ENCODE data around the gene UBE2O. TPM values are rescaled to one million over a fixed set of nuclear protein-coding genes. Genes with fewer than 3 reads are reported as not detected.
A peak's percentile ranks its signal among the peaks of the same experiment; 100 is the strongest.
"Not testable (repeated sequence)": the region's sequence is repeated elsewhere in the genome, so short reads cannot be mapped to it uniquely, and the experiment has no call there.

UBE2O gene
- total RNA-seq, 1 donor from 2014 or later = 25.8 TPM

DNA sequence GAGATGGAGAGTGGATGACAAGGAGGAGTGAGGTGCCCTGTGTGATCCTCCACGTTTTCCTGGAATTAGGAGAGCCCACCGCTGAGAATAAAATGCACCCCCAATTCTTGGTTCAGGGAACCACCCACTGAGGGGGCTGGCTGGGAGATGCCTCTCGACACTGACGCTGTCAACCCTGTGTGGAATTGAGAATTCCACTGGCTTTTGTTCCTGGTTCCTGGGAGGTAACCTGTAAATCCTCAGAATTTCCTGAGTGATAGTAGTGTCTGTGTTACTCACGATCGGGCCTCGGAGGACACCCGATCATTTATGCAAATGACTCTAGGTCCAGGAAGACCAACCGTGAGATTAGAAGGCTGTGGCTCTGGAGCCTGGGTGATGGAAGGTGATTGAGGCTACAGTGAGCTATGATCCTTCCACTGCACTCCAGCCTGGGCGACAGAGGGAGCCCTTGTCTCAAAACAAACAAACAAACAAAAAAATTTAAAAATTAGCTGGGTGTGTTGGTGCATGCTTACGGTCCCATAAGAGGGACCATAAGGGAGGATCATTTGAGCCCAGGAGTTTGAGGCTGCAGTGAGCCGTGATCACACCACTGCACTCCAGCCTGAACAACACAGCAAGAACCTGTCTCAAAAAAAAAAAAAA lies 87.6 kb downstream of the UBE2O start:
- H3K9me3 ChIP-seq (ENCODE audit: insufficient read depth, low read depth, low read length) = no peaks in the 10 kb centered on the region
- no peaks in the 10 kb centered on the region for H3K36me3 ChIP-seq (ENCODE audit: insufficient read depth, low read length)
- Mint-ChIP-seq H3K27ac (ENCODE audit: unreplicated experiment) (no peak overlapping the region), H3K4me1 (ENCODE audit: low read depth, unreplicated experiment) (peaks cover 2% of the 10 kb centered on the region), H3K4me3 (ENCODE audit: unreplicated experiment) (no peak overlapping the region), H3K36me3 (ENCODE audit: low read depth, unreplicated experiment) (peaks cover 7% of the 10 kb centered on the region), H3K9me3 (ENCODE audit: unreplicated experiment) (peaks cover 2% of the 10 kb centered on the region), H3K27me3 (ENCODE audit: low read depth, unreplicated experiment) (peaks cover 2% of the 10 kb centered on the region)
- H3K4me2 ChIP-seq (ENCODE audit: low read length) = no peak overlapping the region
- no peak overlapping the region for H2AFZ ChIP-seq (ENCODE audit: low read depth, low read length)
- H3K4me3 ChIP-seq (ENCODE audit: insufficient read depth, low read depth, low read length) = no peak overlapping the region
- H3K9ac ChIP-seq (ENCODE audit: low read length) = no peak overlapping the region
- no peak overlapping the region for H3K27ac ChIP-seq (ENCODE audit: low read depth, low read length)
- H3K4me1 ChIP-seq (ENCODE audit: insufficient read depth, low read length) = peaks cover 20% of the 10 kb centered on the region
- H3K27me3 ChIP-seq (ENCODE audit: insufficient read depth, low read length) = no peaks in the 10 kb centered on the region
- no peaks in the 10 kb centered on the region for H4K20me1 ChIP-seq (ENCODE audit: insufficient read depth, low read length)
- no peak for TF ChIP-seq EZH2 (IDR thresholded peaks at IDR 0.05; ENCODE audit: insufficient read depth, low read length)
- TF ChIP-seq, protein P1, sequence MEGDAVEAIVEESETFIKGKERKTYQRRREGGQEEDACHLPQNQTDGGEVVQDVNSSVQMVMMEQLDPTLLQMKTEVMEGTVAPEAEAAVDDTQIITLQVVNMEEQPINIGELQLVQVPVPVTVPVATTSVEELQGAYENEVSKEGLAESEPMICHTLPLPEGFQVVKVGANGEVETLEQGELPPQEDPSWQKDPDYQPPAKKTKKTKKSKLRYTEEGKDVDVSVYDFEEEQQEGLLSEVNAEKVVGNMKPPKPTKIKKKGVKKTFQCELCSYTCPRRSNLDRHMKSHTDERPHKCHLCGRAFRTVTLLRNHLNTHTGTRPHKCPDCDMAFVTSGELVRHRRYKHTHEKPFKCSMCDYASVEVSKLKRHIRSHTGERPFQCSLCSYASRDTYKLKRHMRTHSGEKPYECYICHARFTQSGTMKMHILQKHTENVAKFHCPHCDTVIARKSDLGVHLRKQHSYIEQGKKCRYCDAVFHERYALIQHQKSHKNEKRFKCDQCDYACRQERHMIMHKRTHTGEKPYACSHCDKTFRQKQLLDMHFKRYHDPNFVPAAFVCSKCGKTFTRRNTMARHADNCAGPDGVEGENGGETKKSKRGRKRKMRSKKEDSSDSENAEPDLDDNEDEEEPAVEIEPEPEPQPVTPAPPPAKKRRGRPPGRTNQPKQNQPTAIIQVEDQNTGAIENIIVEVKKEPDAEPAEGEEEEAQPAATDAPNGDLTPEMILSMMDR (IDR thresholded peaks at IDR 0.05; ENCODE audit: insufficient read depth, low read depth, low read length) = no peak
- H3K79me2 ChIP-seq (ENCODE audit: insufficient read depth, low read length) = peaks cover 8% of the 10 kb centered on the region
- DNase-seq (ENCODE audit: low read depth) (no peak), FAIRE-seq (no peak)

GRCh38 chr17:76363107-76363842 lies 89.7 kb downstream of the UBE2O start:
- Histone ChIP-seq H3K4me2 (ENCODE audit: low read length) (no peak overlapping the region), H3K27me3 (ENCODE audit: insufficient read depth, low read length) (no peaks in the 10 kb centered on the region), H3K79me2 (ENCODE audit: insufficient read depth, low read length) (no peaks in the 10 kb centered on the region), H3K36me3 (ENCODE audit: insufficient read depth, low read length) (no peaks in the 10 kb centered on the region), H3K27ac (ENCODE audit: low read depth, low read length) (no peak overlapping the region), H3K4me1 (ENCODE audit: insufficient read depth, low read length) (peaks cover 2% of the 10 kb centered on the region), H2AFZ (ENCODE audit: low read depth, low read length) (no peak overlapping the region), H3K4me3 (ENCODE audit: insufficient read depth, low read depth, low read length) (no peak overlapping the region), H3K9ac (ENCODE audit: low read length) (no peak overlapping the region), H3K9me3 (ENCODE audit: insufficient read depth, low read depth, low read length) (no peaks in the 10 kb centered on the region), H4K20me1 (ENCODE audit: insufficient read depth, low read length) (no peaks in the 10 kb centered on the region)
- DNase-seq (ENCODE audit: low read depth) = no peak
- no peaks in the 10 kb centered on the region for H3K4me1 Mint-ChIP-seq (ENCODE audit: low read depth, unreplicated experiment)
- peaks cover 2% of the 10 kb centered on the region for H3K9me3 Mint-ChIP-seq (ENCODE audit: unreplicated experiment)
- peaks cover 4% of the 10 kb centered on the region for H3K27me3 Mint-ChIP-seq (ENCODE audit: low read depth, unreplicated experiment)
- no peak for FAIRE-seq
- no peak overlapping the region for H3K4me3 Mint-ChIP-seq (ENCODE audit: unreplicated experiment)
- H3K27ac Mint-ChIP-seq (ENCODE audit: unreplicated experiment) = no peak overlapping the region
- TF ChIP-seq EZH2 (IDR thresholded peaks at IDR 0.05; ENCODE audit: insufficient read depth, low read length) = no peak
- peaks cover 5% of the 10 kb centered on the region for H3K36me3 Mint-ChIP-seq (ENCODE audit: low read depth, unreplicated experiment)

DNA sequence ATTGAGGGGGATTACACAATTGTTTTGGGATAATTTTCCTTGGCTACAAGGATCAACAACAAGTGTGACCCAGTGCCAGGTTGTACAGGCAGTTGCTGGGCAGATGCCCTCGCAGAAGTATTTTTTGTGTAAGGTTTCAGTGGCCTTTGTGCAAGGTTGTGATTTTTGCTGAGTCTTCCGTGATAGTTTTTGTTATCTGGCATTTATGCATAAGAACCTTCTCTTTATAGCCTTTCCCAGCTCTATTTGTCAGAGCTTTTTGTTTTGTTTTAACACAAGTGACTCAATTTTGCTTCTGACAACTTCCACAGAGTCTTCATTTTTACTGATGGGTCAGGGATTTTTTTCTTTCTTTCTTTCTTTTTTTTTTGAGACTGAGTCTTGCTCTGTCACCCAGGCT lies 92.5 kb downstream of the UBE2O start:
- Mint-ChIP-seq H3K36me3 (ENCODE audit: low read depth, unreplicated experiment) (peaks cover 2% of the 10 kb centered on the region), H3K27ac (ENCODE audit: unreplicated experiment) (no peak overlapping the region), H3K4me3 (ENCODE audit: unreplicated experiment) (no peak overlapping the region), H3K9me3 (ENCODE audit: unreplicated experiment) (no peaks in the 10 kb centered on the region), H3K27me3 (ENCODE audit: low read depth, unreplicated experiment) (peaks cover 4% of the 10 kb centered on the region), H3K4me1 (ENCODE audit: low read depth, unreplicated experiment) (no peaks in the 10 kb centered on the region)
- H3K9me3 ChIP-seq (ENCODE audit: insufficient read depth, low read depth, low read length) = no peaks in the 10 kb centered on the region
- TF ChIP-seq EZH2 (IDR thresholded peaks at IDR 0.05; ENCODE audit: insufficient read depth, low read length) = no peak
- TF ChIP-seq, protein P1 (IDR thresholded peaks at IDR 0.05; ENCODE audit: insufficient read depth, low read depth, low read length) = no peak
- H3K4me1 ChIP-seq (ENCODE audit: insufficient read depth, low read length) = no peaks in the 10 kb centered on the region
- H3K4me2 ChIP-seq (ENCODE audit: low read length) = no peak overlapping the region
- H3K27ac ChIP-seq (ENCODE audit: low read depth, low read length) = no peak overlapping the region
- DNase-seq (ENCODE audit: low read depth) (no peak), FAIRE-seq (no peak)
- H3K9ac ChIP-seq (ENCODE audit: low read length) = peak overlapping the region; percentile 17
- H3K36me3 ChIP-seq (ENCODE audit: insufficient read depth, low read length) = no peaks in the 10 kb centered on the region
- no peak overlapping the region for H2AFZ ChIP-seq (ENCODE audit: low read depth, low read length)
- no peaks in the 10 kb centered on the region for H3K27me3 ChIP-seq (ENCODE audit: insufficient read depth, low read length)
- no peaks in the 10 kb centered on the region for H3K79me2 ChIP-seq (ENCODE audit: insufficient read depth, low read length)
- no peaks in the 10 kb centered on the region for H4K20me1 ChIP-seq (ENCODE audit: insufficient read depth, low read length)
- no peak overlapping the region for H3K4me3 ChIP-seq (ENCODE audit: insufficient read depth, low read depth, low read length)

- not testable (repeated sequence) for H3K79me2 ChIP-seq (ENCODE audit: insufficient read depth, low read length); H3K4me1 Mint-ChIP-seq (ENCODE audit: low read depth, unreplicated experiment); H3K9me3 Mint-ChIP-seq (ENCODE audit: unreplicated experiment); DNase-seq (ENCODE audit: low read depth); H3K27me3 ChIP-seq (ENCODE audit: insufficient read depth, low read length); H3K27ac ChIP-seq (ENCODE audit: low read depth, low read length); H2AFZ ChIP-seq (ENCODE audit: low read depth, low read length); H3K4me2 ChIP-seq (ENCODE audit: low read length); H4K20me1 ChIP-seq (ENCODE audit: insufficient read depth, low read length); H3K4me3 ChIP-seq (ENCODE audit: insufficient read depth, low read depth, low read length); H3K9me3 ChIP-seq (ENCODE audit: insufficient read depth, low read depth, low read length); FAIRE-seq; H3K4me3 Mint-ChIP-seq (ENCODE audit: unreplicated experiment); H3K9ac ChIP-seq (ENCODE audit: low read length); H3K36me3 ChIP-seq (ENCODE audit: insufficient read depth, low read length); H3K4me1 ChIP-seq (ENCODE audit: insufficient read depth, low read length); H3K27me3 Mint-ChIP-seq (ENCODE audit: low read depth, unreplicated experiment); H3K36me3 Mint-ChIP-seq (ENCODE audit: low read depth, unreplicated experiment)
- H3K27ac Mint-ChIP-seq (ENCODE audit: unreplicated experiment) = peak overlapping the region; percentile 58
Observed at GRCh38 chr17:76359776-76360175, 93.2 kb downstream of the UBE2O start.
